ENCODE data around the gene PSMG3. TPM values are rescaled to one million over a fixed set of nuclear protein-coding genes. Genes with fewer than 3 reads are reported as not detected.
"Not testable (repeated sequence)": the region's sequence is repeated elsewhere in the genome, so short reads cannot be mapped to it uniquely, and the experiment has no call there.

The PSMG3 gene
- total and polyA plus RNA-seq, 2 experiments from 2014 or later: 32.7 to 41.2 TPM

- Histone ChIP-seq H3K27me3 (no peaks in the 10 kb centered on the region), H3K4me1 (ENCODE audit: low read depth) (no peaks in the 10 kb centered on the region), H3K9me3 (ENCODE audit: low read depth) (no peaks in the 10 kb centered on the region), H3K27ac (no peak overlapping the region), H3K36me3 (no peaks in the 10 kb centered on the region), H3K4me3 (no peak overlapping the region)
- peak in 1 of 2 donors; percentile 62 for DNase-seq (ENCODE audit: low read depth in 1 of 2, low spot score in 1 of 2)
- no peak for TF ChIP-seq CTCF (IDR thresholded peaks at IDR 0.05; ENCODE audit: low read depth, low read length)
These were observed 49.1 kb downstream of the PSMG3 start for GRCh38 chr7:1520539-1521234.

- DNase-seq (ENCODE audit: low read depth in 1 of 2, low spot score in 1 of 2); H3K27me3 ChIP-seq; H3K9me3 ChIP-seq (ENCODE audit: low read depth); H3K4me1 ChIP-seq (ENCODE audit: low read depth); H3K27ac ChIP-seq; H3K4me3 ChIP-seq; H3K36me3 ChIP-seq: not testable (repeated sequence)
These were observed 50.4 kb downstream of the PSMG3 start for GRCh38 chr7:1519322-1519922.

Other genes starting within 250 kb of the PSMG3 start
- 13.1 and 19.5 TPM in 2 replicates for gene MICALL2, start 110.6 kb downstream of the PSMG3 start, total RNA-seq
- 17.5 and 22.0 TPM in 2 replicates for gene MICALL2, start 110.6 kb downstream of the PSMG3 start, polyA plus RNA-seq
- gene INTS1, start 65.6 kb downstream of the PSMG3 start, total RNA-seq: 83.2 and 132 TPM in 2 replicates
- gene INTS1, start 65.6 kb downstream of the PSMG3 start, polyA plus RNA-seq: 54.5 and 80.8 TPM in 2 replicates
- 15.6 and 16.2 TPM in 2 replicates for gene MAFK, start 39.3 kb downstream of the PSMG3 start, total RNA-seq
- gene MAFK, start 39.3 kb downstream of the PSMG3 start, polyA plus RNA-seq: 3.1 and 4.2 TPM in 2 replicates
- gene TMEM184A, start 13.8 kb downstream of the PSMG3 start, total RNA-seq: 2.8 and 3.0 TPM in 2 replicates
- 0.75 and 2.1 TPM in 2 replicates for gene TMEM184A, start 13.8 kb downstream of the PSMG3 start, polyA plus RNA-seq
- 48.7 and 51.6 TPM in 2 replicates for gene ELFN1, start 100.2 kb upstream of the PSMG3 start, total RNA-seq
- gene ELFN1, start 100.2 kb upstream of the PSMG3 start, polyA plus RNA-seq: 8.9 and 13.4 TPM in 2 replicates

Data from cardiac muscle cell (in vitro differentiated cells and primary cell).